GM18511 (cell line): ENCODE measurements around the gene PARD6B.
"Not testable (repeated sequence)": the region's sequence is repeated elsewhere in the genome, so short reads cannot be mapped to it uniquely, and the experiment has no call there.

Experiments used
- ATAC-seq: cut with Tn5 transposase; IDR thresholded peaks from one replicate; pipeline ENCODE4 v1.9.1; 2021; ENCODE audit warnings: mild to moderate bottlenecking, moderate library complexity; ENCODE audit not compliant: unreplicated experiment

PARD6B gene

GRCh38 chr20:50794181-50794845 is 62.9 kb downstream of the PARD6B start:
- ATAC-seq, result peak; percentile 6

GRCh38 chr20:50794846-50795634 is 63.7 kb downstream of the PARD6B start, which contains the start of gene BCAS4:
TSS of gene BCAS4 (plus strand) at chr20:50795061. CDS start at chr20:50795084, 23 bp downstream.
- ATAC-seq, result peak; percentile 70

GRCh38 chr20:50797142-50797541 is 65.8 kb downstream of the PARD6B start:
- no peak for ATAC-seq

DNA sequence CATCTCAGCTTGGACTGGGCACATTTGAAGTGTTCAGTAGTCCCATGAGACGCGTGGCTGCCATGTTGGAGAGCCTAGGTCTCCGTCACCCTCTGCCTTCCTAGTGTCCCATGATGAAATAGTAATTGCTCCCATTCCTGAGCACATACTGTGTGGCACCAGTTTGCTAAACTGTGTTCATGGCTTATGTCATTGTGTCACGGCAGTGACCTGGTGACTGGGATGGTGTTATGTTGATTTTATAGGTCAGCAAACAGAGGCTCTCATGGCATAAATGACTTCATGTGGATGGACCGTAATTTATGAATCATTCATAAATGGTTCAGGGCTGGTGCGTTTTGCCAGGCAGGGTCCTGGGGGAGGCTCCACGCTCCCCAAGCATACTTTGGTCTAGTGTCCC is 67.3 kb downstream of the PARD6B start:
- ATAC-seq, result no peak

DNA sequence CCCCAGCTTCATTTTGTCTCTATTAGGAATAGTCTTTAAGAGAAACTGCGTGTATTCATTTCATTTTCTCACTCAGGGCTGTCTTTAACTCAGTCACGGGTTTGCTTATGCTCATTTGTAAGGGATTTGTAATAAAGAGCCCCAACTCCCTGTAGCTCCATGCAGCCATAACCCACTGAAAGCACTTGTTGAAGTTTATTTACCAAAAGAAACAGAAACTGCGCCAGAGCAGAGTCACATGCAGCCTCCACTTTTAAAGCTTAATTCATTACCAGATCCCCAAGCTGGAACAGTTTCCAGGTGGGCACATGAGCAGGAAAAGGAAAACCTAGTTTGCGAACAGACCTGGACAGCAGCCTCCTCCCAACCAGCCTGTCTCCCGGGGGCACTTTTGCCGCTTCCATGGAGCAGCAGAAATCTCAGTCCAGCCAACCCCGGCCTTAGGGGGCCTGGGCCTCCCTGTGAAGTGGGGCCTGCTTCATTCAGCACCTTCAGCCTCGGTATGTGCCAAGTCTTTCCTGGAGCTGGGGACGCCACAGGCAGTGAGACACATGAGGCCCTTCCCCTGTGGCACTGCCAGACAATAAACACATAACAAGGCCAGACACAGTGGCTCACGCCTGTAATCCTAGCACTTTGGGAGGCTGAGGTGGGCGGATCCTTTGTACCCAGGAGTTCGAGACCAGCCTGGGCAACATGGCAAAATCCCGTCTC is 68.0 kb downstream of the PARD6B start:
- no peak for ATAC-seq

DNA sequence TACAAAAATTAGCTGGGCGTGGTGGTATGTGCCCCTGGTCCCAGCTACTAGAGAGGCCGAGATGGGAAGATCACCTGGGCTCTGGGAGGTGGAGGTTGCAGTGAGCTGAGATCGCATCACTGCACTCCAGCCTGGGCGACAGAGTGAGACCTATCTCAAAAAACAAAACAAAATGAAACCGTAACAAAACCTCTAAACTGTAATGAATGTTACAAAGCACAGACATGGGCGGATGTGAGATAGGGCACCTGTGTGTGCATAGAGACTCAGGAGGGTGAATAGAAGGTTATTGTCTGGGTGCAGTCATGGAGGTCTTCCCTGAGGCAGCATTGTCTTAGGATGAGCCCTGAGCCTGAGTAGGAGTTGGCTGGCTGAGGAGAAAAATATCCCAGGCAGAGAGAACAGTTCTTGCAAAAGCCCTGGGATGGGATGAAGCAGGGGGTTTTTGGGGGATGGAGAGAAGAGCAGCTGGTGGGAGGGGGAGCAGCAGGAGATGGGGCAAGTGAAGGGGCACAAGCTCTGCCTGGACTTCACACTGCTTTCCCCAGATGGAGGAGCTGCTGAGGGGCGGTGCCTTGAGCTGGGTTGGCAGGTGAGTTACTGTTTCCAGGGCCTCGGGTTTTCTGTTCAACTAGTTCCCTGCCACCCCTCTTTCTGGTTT is 68.6 kb downstream of the PARD6B start:
- ATAC-seq, result peak; percentile 56

DNA sequence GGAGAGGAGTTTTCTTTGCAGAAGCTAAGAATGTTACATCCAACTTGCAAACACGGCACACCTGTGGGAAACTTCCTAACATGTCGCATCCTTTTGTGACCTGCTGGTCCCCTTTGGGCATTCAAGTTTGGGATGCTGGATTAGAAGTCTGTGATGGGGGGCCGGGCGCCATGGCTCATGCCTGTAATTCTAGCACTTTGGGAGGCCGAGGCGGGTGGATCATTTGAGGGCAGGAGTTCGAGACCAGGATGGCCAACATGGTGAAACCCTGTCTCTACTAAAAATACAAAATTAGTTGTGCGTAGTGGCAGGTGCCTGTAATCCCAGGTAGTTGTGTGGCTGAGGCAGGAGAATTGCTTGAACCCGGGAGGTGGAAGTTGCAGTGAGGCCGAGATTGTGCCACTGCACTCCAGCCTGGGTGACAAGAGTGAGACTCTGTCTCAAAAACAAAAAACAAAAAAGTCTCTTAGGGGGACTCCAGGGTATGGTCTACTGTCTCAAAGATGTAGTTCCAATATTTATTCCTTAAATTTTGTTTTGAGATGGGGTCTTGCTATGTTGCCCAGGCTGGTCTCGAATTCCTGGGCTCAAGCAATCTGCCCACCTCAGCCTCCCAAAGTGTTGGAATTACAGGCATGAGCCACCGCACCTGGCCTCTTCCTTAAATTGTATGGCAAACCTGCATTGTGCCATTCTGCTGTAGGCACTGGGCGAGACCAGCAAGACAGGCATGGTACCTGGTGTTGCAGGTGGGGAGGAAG is 69.8 kb downstream of the PARD6B start:
- not testable (repeated sequence) for ATAC-seq

DNA sequence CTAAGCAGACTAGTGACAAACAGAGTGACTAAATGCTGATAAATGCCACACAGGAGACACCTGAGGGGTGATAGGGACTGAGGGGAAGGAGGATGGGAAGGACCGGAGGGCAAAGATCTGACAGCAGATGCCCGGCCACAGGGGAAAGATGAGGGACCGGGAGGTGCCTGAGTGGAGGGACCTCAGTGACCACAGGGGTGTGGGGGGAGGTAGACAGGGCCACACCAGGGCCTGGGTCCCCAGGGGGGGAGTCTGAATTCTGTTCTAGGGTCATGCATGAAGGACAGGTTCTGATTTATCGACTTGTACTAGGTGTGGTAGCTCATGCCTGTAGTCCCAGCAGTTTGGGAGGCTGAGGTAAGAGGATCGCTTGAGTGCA is 70.4 kb downstream of the PARD6B start:
- ATAC-seq, result no peak

DNA sequence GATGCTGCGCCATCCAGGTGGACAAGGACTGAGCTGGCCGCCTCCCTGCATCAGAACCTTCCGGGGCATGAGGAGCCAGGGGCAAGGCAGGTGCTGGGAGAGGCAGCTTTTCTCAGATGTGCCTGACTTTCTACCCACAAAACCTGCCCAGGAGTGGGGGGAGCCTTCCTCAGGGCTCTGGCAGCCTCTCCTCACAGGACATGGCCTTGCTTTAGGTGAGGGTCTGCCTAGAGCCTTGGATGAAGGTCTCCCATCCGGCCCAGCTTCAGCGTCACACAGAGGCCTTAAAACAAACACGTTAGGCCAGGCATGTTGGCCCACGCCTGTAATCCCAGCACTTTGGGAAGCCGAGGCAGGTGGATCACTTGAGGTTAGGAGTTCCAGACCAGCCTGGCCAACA is 70.9 kb downstream of the PARD6B start:
- no peak for ATAC-seq

- peak; percentile 38 for ATAC-seq
These were observed 73.3 kb downstream of the PARD6B start for GRCh38 chr20:50804437-50805348.

GRCh38 chr20:50805349-50805684 is 73.9 kb downstream of the PARD6B start:
- ATAC-seq, result no peak

- ATAC-seq, result no peak
These were observed 74.9 kb downstream of the PARD6B start for GRCh38 chr20:50806126-50806768.
